Measurements from ENCODE around the gene DPP7.

DNA sequence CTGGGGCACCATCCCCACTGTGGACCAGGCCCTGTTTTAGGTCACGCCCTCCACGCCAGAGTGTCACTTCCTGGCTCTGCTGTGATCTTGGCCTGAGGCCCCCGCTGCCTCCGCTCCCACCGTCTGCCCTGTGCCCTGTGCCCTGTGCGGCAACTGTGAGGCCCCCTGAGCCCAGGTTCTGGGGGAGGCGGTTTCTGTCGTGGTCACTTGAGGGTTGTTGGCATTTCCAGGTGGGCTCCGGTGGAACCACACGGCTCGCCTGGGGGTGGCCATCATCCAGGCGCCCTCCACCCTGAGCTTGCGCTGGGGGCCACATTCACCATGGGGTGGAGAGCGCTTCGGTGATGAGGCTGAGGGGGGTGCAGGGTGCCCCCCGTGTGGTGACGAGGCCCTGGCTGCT lies 6.6 kb downstream of the DPP7 start:
- TF ChIP-seq POLR2AphosphoS5 (IDR thresholded peaks at IDR 0.05; ENCODE audit: low read depth, low read length) (no peak), POLR2A (IDR thresholded peaks at IDR 0.05; ENCODE audit: low read depth, low read length) (no peak), TAF1 (IDR thresholded peaks at IDR 0.05; ENCODE audit: borderline replicate concordance, low read depth, low read length) (no peak)

All from GM12892 (cell line).